GM19025 (cell line): ENCODE data around the gene MYLK.

Experiments
- ATAC-seq: cut with Tn5 transposase; IDR thresholded peaks from one replicate; pipeline ENCODE4 v1.9.1; 2021; ENCODE audit warnings: mild to moderate bottlenecking, low read depth, moderate library complexity; ENCODE audit not compliant: unreplicated experiment

MYLK gene

DNA sequence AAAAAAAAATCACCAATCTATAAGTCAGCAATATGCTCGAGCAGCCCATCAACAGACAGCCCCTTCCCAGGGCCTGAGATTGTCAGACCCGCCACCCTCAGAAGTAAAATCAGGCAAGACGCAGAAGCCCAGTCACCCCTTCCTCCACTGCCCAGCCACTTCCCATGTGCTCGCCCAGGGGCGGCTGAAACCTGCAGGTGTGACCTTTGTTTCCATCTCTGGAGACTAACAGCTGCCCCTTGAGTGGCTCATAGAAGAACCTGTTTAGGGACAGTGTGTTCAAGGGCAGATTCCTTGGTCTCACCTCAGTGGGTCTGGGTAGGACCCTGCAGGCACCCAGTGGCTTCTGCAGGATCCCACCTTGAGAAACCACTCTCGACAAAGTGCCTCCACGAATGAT, 105.6 kb downstream of the MYLK start:
- ATAC-seq, result no peak

DNA sequence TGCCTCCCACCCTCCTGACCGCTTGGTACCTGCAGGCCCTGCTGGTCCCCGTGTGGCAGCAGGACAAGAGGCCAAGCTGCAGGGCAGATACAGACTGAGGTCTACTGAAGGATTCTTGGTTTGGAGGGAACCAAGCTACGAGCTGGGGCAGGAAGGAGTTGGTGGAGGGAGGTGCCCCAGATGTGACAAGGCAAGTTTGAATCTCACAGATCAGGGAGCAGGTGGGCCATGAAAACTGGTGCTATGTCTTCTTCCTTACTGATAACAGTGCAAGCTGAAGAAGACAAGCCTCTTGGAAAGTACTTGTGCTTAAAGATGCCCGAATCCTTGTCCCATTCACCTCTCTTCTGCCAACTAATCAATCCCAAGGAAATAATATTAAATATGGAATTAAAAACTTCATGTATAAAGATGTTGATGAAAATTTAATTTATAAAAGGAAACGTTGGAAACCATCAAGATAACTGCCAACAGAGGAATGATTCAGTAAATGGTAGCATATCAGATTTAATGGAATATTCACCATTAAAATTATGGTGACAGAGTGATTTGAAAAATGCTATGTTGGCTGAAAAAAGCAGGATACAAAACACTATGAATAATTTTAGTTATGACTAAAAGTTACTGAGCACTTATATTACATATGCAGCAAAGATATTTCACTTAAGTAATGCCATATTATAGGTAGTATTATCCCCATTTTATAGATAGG, 107.9 kb downstream of the MYLK start:
- ATAC-seq, result no peak

DNA sequence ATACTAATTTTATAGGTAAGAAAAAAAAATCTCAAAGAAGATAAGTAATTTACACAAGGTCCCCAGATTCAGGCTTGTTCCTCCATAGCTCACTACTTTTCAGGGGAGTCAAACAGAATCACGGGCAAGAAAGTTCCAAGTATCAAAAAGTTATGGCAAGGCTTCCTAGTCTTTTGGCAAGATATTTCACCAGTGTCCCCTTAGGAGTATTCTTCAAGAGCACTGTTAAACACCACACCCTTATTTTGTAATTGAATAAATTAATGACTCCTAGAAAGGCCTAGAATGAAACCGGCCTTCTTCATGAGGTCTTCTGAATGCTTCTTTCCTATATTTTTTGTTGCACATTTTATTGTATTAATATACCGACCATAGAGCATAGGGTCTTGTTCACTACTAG, 109.7 kb downstream of the MYLK start:
- no peak for ATAC-seq

DNA sequence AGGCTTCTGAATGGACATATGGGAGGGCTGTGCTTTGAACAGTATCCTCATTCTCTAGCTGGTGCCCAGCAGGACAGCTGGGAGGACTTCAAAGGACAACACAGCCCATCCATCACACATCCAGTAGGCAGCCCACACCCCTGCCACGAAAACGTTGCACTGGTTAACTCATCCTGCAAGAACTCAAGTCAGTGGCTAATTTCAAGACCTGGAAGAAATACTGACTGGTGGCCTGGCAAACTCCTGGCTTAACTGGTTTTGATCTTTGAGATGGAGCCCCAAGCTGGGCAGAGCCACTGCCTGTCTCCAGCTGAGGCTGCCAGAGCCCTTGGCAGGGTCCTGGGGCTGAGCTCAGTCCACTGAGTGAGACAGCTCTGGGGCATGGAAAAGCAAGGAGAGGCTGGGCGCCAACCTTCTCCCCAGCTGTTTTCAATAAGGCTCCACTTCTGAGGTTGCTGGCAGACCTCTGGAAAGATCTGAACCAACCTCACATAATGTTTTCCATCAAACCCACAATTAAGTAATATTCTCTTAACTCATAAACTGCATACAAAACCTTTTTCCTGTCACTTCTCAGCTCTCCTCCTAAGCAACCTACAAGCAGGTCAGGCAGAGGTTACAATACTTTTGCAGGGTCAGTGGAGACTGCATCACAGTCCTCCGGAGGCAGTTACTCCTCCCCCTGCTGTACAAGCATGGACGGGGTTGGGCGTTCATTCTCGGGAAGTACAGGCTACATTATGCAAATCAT, 110.3 kb downstream of the MYLK start:
- no peak for ATAC-seq

DNA sequence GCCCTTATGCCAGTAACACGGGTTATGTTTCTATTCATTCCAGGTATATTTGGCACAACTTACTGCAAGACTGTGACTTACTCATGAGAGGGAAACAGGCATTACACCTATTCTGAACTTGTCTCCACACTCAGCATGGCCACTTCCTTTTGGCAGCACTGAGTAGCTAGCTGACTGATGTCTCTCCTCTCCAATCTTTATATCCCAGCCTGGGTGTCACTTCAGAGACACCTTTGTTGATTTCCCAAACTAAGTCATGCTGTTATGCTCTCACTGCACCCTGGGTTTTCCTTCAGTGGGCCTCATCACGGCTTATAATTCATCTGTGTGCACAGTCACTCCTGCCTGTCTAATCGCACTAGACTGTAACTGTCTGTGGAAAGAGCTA, 114.8 kb downstream of the MYLK start:
- no peak for ATAC-seq

DNA sequence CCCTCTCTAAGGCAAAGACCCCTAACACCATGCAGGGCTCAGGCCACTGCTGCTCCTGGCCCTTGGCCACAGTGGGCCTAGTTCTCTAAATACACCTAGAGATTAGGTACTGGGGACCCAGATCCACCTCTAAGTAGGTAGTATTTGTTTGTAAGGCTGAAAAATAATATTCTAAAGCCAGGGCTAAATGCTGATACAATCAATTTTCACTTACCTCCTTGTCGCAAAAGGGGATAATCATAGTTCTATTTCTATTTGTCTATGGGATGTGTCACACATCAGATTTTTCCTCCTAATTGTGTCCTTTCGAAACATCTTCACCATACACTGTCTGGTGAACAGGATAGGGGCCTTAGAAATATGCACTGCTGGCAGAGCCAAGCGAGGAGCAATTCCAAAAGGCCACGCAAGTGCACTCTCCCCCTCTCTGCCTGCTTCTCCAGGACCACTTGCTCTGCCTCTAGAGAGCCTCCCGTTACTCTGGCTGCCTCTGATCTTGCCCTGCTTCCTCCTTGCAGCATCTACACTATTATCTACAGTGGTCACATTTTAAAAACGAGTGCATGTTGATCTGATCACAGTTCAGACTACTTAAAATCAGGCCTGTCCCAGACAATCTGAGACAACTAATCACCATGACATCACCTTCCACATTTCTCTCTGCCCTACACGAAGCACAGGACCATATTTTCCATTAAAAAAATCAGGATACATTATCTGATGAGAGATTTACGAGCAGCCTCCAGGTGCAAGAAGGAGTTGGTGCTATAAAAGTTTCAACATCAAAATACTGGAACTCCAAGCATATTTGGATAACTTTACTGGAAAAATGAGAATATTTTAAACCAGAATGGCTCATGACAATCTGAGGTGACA, 115.4 kb downstream of the MYLK start:
- no peak for ATAC-seq

DNA sequence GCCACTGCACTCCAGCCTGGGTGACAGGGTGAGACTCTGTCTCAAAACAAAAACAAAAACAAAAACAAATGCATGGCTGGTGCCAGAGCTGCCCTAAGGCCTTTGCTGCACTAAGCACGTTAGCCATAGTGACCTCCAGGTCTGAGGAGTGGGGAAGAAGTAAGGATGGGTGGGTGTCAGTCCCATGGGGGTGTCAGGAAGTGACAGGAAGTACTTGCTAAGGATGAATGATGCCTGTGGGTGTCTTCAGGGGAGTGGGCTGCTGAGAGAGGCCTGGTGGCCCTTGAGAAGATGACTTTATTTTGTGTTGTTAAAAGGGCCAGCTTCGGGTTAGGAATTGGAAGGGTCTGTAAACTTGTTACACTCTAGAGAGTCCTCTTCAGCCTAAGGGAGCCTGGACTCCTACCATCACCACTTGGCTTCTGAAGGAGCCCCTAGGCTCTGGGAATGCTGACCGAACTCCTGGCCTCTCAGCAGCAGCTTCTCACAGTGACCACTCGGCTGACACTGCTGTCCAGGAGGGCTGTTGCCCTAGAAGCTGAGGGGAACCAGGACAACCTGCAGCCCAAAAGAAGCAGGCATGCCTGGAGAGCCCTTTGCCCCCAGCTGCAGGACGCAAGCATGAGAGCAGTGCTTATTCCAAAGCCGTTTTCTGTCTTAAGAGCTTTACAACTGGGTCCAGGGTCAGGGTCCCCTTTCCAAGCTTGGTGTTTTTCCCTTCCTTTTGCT, 116.4 kb downstream of the MYLK start:
- ATAC-seq, result no peak

DNA sequence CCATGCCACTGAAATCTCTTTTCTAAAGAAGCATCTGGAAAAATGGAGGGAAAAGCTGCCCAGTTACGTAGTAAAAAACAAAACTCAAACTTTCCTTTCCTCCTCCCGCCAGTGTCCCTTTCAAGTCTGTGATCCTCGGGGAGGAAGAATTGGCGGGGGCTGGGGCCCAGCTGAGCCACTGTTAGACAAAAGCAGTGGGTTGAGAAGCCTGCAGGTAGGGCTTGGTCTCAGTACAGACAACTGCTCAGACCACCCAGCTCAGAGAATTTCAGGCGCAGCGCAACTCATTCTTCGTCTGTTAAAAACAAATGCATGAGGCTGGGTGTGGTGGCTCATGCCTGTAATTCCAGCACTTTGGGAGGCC, 117.1 kb downstream of the MYLK start:
- no peak for ATAC-seq

DNA sequence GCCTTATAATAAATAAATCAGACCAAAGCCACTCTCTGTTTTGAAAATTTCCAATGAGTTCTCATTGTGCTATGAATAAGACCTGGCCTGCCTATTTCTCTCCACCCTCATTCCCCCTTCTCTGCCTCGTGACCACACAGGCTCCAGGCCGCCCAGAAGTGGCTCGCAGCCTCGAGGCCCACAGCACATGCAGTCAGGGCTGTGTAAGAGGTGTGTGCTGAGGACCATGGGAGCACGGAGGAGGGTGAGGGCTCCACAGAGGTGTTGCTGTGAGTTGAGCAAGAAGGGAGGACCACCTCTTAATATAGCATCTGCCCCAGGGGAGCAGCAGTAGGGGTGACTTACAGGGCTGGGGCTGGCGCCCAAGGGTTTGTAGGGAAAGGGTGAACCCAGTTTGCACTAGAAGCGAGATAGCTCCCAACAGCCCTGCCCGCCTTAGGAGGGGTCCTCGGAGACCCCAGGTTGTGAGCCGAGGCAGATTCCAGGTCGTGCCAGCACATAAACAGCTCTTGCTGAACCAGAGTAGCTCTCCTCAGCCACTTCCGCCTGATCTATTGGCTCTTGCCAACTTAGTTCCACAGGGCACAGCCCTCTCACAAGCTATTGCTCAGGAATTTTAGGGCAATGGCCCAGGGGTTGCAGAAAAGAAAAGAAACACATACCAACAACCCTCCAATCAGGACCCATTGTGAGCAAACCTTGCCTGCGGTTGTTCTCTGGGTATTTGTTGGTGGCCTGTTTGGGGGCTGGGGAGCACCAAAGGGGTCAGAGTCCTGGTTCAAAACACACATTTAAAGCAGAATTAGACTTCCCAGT, 117.7 kb downstream of the MYLK start:
- ATAC-seq, result no peak

DNA sequence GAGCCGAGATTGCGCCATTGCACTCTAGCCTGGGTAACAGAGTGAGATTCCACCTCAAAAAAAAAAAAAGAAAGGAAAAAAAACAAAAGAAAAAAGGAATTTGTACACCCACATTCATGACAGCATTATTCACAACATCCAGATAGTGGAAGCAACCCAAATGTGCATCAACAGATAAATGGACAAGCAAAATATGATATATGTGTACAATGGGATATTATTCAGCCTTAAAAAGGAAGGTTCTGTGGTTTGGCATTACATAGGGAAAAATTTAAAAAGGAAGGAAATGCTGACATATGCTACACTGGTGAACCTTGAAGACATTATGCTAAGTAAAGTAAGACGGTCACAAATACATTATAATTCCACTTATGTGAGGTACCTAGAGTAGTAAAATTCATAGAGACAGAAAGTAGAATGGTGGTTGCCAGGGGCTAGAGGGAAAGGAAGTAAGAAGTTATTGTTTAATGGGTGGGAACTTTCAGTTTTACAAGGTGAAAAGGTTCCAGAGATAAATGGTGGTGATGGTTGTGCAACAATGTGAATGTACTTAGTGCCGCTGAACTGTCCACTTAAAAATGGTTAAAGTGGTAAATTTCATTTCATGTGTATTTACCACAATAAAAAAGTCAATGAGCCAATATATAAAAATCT, 118.5 kb downstream of the MYLK start:
- no peak for ATAC-seq

DNA sequence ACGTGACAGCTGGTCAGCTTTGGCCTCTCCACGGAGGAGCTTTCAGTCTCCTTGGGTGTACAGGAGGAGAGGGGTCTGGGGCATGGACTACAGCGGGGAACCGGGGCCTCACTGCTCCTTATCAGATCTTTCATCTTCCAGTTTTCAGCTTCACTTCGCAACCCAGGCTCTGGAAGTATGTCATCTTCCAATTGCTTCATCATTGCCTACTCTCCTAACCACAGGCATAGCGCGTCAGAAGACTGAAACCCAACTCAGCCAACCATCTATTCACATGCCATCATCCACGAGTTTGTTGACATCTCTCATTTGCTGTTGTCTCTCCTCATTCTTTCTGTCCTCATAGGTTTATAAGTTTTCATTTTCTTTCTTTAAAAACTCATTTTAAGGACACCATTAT, 119.5 kb downstream of the MYLK start:
- no peak for ATAC-seq

DNA sequence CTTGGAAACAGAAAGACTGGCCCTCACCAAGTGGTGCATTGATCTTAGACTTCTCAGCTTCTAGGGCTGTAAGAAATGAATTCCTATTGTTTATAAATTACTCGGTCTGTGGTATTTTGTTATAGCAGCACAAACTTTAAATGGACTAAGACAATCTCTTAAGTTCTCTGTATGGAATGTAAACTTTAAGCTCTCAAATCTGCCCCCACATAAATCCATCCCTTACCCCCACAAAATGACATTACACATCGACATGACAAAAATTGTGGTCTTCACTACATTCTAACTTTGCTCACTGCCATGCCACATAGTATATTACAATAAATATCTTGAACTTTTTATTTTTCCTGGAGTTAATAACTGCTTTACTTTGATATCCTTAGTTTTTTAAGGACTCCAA, 121.3 kb downstream of the MYLK start:
- ATAC-seq, result no peak

DNA sequence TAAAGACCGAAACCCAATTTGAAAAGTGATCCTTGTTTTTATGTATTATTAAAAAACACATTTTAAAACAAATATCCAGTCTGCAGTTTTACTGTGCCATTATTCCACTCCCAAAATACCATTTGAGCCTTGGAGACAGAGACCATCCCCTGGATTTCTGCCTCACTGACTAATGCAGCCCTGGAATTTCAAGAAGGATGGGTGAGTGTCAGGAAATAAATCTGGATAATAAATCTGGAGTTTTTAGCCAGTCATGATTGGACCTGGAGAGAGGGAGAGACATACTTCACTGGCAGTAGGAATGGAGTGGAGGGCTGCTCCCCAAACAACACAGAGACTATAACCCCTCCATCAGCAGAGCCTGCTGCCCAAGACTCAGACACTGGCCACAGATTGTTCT, 123.3 kb downstream of the MYLK start:
- ATAC-seq, result no peak

DNA sequence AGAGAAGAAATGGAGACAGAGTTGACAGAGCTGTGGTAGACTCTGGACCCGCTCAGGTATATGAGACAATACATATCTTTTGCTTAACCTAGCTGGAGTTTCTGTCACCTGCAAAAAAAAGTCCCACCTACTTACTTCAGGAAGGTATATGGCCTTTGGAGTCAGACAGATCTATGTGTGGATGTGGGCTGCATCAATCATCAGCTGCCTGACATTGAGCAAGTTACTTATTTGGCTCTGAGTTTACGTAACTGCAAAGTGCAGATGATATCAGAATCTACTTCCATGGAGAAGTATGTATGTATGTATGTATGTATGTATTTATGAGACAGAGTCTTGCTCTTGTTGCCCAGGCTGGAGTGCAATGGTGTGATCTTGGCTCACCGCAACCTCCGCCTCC, 124.3 kb downstream of the MYLK start:
- ATAC-seq, result no peak

DNA sequence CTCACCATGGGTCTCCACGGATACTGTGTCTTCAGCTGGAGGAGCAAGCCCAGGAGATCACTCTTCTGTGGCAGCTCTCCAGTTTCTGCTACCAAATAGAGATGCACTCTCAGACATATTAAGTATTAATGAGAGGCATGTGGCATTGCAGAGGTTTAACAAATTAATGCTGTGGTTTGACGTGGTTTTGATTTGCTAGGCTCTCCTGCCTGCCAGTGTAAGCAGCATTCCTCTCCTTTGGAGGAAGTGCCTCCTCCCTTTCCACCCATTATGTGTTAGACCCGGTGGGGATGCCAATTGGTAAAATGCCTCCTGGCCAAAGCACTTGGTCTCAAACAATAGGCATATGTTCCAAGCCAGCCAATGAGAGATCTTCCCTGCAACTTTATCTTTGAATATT, 124.8 kb downstream of the MYLK start:
- no peak for ATAC-seq

DNA sequence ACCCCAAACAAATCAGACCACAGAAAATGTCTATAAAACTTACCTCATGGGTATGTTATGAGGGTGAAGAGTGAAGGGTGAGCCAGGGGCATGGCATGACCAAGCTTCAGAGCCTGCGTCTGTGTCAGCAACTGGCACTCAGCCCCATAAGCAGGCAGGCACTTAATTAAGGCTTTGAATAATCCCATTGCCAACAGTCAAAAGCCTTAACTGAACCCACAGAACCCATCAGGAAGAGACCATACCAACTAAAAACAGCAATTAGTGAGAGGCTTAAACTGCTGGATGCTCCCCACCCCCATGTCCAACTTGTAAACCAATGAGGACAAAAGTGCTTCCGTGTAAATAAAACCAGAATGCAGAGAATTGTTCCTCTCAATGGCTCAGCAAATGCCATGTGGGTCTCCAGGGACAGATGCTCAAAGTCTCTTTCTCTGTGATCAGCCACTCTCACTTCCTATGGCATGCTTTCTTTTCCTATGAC, 126.0 kb downstream of the MYLK start:
- ATAC-seq, result no peak

DNA sequence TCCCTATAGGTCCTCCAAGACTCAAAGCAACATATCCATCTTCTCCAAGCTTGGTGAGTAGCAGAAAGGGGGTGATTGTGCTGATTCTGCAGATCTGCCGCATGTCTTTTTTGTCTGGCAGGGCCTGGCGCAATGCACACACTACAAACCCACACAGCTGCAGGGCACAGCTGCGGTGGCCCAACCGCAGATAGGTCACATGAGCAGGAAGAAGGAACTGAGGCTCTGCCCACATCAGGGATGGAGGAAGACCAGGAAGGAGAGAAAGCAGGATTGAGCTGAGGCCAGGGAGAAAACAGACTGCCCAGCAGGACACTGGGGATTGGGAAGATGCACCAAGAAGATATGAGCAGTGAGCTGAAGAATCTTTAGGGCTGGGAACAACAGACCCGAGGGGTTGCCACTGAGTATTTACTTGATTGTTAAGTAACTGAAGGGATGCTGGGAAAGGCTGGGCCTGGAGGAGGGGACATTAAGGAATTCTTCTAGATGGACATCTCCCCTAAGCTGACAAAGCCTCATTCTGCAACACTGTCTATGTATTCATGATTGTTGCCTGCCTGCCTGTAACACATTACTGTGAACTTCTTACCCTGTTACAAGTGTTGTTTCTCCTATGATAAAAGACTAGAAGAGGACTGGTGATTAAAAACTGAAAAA, 126.7 kb downstream of the MYLK start:
- no peak for ATAC-seq

DNA sequence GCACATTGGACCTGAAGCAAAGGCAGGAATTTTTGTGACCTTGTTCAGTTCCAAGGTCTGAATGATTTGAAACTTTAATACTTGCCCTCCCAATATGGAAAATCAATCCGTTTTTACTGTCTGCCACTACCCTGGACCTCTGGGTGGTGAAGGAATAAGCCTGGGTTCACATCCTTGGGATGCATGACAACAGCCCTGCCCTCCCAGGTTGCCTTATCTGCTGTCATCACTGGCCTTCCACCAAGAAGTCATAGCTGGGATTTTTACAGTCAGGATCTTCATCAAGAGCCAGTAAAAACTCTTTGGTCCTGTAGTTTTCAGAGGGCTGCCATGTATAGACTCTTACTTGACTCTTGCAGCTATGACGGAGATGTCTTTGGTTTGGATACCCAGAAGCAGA, 128.6 kb downstream of the MYLK start:
- ATAC-seq, result no peak

DNA sequence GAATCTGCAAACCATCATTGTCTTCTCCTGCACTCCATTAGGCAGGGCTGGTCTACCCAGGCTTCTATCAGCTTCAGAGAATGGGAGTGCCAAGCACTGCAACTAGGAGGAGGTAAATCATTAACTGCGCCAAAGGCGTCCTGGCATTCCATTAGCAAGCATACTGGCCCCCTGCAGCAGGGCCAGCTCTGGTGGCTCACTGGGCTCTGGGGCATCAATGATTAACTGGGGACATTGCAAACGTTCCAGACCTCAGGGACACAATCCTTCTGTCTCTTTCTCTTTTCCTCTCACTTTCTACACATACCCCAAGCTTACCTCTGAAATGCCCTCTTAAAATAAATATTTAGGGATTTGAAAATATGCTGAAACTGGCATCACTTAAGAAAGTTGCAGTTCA, 129.0 kb downstream of the MYLK start:
- no peak for ATAC-seq
